Stimulated activated CD4-positive, alpha-beta T cell treated with anti-CD3 and anti-CD28 coated beads, Interleukin-2, amount 100 ng/mL, for 48 hours (primary cell): ENCODE measurements around the gene RHOT1.
"Not testable (repeated sequence)": the region's sequence is repeated elsewhere in the genome, so short reads cannot be mapped to it uniquely, and the experiment has no call there.

Experiments
- DNase-seq, 2 donors: peaks; one replicate each; pipeline ENCODE4 v3.0.0-alpha.2; 2020

RHOT1 gene

DNA sequence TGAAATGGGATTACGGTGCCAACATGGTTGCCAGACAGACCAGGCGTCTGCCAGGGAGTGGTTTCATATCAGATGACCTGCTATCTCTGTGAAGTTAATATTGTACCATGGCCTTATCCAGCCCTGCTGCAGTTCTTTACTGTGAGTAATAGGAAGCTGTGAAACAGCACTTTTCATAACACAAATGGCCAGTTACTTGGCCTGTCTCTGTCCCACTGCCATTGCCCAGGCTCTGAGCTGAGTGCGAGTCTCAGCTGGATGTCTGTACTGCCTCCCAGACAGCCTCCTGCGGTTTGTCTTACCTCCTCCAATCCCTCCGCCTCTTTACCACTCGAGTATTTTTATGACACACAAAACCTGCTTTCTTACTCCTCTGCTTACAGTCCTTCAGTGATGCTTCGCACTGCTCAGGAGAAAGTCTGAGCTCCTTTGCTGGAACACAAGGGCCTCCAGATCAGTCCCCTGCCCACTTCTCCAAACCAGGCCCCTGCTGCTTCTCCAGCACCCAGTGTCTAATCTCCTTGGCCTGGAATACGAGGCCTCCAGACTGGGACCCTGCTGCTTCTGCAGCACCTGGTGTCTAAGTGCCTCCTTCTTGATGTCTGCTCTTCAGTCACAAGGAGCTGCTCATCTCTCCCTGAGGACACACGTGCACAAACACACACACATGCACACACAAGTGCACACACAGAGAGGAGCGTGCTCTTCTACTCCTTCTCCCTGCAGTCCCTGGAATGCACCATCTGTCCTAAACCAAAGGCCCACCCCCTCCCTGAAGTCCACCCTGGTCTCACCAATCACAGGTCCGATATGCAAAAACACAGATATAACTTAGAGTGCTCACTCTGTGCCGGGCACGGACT lies 17.1 kb upstream of the RHOT1 start:
- DNase-seq = no peak

DNA sequence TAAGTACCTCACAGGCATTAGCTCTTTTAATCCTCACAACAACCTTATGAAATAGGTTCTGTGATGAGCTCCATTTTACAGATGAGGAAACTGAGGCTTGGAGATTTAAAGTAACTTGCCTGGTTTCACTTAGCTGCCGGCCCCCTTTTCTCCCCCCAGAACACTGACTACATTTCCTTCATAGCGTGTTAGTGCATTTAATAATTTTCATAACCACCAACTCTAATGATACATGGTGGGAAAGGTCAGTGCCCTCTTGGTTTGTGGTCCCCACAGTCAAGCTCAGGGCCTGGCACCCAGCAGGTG lies 16.5 kb upstream of the RHOT1 start:
- DNase-seq = no peak

DNA sequence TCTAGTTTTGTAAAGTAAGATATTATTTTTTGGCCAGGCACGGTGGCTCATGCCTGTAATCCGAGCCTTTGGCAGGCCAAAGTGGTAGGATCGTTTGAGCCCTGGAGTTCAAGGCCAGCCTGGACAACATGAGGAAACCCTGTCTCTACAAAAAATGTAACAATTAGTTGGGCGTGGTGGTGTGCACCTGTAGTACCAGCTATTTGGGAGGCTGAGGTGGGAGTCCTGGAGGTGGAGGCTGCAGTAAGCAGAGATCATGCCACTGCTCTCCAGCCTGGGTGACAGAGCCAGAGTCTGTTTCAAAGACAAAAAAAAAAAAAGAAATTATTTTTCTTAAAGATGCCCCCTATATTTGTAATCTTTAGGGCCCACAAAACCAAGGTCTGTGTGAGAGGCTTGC lies 16.0 kb upstream of the RHOT1 start:
- no peak for DNase-seq

DNA sequence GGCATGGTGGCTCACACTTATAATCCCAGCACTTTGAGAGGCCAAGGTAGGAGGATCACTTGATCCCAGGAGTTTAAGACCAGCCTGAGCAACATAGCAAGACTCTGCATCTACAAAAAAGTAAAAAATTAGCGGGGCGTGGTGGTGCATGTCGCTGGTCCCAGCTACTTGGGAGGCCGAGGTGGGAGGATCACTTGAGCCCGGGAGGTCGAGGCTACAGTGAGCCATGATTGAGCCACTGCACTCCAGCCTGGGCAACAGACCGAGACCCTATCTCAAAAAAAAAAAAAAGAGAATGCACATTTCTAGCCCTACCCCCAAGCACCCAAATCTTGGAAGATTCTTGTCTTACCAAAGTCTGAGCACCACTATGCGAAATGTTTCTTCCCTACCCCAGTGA lies 15.6 kb upstream of the RHOT1 start:
- DNase-seq = no peak

DNA sequence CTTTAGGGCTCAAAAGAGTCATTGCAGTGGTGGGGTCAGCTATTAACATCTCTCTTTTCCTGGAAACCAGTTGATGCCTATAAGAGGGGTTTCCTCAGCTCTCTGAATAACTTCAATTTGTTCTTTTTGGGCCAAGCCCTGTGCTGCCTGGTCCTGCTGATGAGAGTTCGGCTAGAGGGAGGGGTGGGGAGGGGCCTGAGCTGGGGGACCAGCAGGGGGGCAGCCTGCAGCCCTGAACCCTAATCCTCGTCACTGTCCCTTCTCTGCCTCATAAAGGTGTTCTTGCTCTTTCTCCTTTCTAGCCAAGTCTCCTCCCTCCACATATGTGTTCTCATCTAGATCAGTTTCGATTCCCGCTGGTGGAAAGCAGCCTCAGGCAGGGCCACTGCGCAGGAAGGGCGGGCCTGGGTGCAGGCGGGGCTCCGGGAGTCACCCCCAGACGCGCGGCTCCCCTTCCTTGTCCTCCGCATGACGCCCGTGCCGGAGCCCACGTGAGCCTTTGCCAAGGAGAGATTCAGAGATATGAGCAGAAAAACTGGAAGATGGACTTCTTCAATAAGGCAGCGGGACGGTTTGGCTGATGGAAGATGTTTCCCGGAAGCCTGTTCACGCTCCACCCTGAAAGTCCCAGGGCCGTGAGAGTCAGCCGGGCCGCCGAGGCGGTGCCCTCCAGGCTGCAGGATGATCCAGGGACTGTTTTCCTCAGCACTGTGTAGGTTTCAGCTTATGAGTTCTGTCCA lies 15.0 kb upstream of the RHOT1 start:
- DNase-seq = peak; percentile 68 to 70

DNA sequence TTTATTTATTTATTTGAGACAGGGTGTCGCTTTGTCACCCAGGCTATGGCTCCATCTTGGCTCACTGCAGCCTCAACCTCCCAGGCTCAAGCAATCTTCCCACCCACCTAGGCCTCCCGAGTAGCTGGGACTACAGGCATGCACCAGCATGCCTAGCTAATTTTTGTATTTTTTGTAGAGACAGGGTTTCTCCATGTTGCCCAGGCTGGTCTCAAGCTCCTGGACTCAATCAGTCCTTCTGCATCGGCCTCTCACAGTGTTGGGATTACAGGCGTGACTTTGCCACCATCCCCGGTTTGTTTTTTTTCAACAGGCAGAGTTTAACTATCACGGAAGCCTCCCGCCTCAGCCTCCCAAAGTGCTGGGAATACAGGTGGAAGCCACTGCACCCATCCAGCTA lies 13.8 kb upstream of the RHOT1 start:
- not testable (repeated sequence) for DNase-seq

DNA sequence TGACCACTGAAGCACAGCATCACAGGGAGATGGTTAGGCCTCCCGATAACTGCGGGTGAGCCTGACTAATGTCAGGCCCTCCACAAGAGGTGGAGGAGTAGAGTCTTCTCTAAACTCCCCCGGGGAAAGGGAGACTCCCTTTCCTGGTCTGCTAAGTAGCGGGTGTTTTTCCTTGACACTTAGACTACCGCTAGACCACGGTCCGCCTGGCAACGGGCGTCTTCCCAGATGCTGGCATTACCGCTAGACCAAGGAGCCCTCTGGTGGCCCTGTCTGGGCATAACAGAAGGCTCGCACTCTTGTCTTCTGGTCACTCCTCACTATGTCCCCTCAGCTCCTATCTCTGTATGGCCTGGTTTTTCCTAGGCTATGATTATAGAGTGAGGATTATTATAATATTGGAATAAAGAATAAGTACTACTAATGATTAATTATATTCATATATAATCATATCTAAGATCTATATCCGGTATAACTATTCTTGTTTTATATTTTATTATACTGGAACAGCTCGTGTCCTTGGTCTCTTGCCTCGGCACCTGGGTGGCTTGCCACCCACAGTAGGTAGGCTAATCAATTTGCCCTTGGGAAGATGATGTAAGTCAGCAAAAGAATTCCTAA lies 6.7 kb upstream of the RHOT1 start:
- peak in 1 of 2 donors; percentile 27 for DNase-seq

DNA sequence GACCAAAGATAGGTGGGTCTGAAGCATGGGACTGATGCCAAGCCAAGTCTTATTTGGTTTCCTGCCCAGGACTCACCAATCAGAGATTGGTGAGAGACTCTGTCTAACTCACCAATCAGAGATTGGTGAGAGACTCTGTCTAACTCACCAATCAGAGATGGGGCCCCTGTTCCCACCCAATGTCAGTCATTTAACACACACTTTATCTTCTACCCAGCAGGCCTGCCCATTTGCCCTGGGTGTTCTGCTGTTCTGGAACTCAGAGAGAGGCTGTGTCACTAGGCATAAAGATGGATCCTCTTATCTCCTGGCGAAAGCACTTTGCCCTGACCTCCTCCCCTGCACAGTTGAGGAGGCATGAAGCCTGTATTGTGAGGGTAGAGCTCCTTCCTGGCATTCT lies 5.4 kb upstream of the RHOT1 start:
- DNase-seq = no peak

DNA sequence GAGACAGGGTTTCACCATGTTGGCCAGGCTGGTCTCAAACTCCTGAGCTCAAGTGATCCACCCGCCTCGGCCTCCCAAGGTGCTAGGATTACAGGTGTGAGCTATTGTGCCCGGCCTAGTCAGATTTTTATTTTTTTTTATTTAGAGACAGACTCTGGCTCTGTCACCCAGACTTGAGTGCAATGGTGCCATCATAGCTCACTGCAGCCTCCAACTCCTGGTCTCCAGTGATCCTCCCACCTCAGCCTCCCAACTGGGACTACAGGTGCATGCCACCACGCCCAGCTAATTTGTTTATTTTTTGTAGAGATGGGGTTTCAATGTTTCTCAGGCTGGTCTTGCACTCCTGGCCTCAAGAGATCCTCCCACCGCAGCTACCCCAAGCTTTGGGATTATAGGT lies 2.8 kb upstream of the RHOT1 start:
- DNase-seq = not testable (repeated sequence)

DNA sequence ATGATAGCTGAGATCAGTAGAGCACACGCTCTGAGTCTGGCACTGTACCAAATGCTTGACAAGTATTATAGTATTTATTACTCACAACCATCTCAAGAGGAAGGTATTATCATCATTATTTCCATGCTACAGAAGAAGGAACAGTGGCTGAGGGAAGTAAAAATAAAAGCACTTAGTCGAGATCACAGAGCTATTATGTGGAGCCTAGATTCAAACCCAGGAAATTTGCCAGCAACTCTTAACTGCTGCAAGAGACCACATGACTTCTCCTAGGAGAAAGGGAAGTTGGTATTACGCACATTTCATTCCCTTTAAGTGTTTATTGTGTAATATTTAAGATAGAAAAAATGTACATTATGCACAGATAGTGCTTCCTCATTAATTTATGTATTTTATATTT lies 1.0 kb upstream of the RHOT1 start:
- DNase-seq = no peak

DNA sequence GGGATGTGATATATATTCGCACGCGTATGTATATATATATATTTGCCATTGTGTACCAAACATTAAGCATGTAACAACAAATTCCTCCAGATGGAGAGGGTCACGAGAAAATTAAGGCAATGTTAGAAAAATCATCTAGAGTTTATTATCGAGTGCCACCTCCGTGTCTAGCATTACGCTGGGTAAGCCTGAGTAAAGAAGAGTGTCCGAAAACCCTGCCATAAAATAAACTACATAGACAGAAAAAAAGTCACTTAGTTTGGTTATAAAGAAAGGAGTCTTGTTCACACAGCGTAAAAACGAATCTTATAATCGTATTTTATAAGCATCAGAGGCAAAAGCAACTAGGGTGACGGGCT lies 644 bp upstream of the RHOT1 start:
- DNase-seq = no peak

DNA sequence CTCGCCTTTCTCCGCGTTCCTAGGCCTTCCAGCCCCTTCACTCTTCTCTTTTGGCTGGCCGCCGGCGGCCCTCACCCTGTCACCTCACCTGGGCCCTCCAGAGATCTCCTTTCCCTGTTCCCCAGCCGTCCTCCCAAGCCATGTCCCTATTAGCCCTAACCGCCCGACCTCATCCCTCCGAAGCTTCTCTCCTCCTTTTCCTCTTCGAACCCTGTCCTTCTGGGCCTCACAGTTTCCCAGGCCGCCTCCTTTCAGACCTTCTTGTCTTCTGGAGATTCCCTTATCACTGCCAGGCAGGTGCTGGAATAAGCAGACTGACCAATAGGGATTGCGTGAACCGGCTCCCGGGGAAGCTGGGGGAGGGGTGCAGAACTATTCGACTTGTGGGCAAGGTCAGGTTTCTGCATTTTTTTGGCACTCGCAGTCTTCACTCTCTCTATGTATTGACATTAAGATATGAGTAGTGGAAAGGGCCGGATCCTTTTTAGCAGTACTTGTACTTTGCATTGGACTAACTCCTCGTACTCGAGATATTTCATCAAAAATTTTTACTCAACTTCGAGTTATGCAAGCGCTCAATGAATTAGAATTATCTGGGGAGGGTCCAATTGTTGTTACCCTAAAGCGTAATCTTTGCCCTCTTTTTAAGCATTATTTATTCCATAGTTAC lies 690 bp downstream of the RHOT1 start:
- peak in 1 of 2 donors; percentile 14 for DNase-seq

DNA sequence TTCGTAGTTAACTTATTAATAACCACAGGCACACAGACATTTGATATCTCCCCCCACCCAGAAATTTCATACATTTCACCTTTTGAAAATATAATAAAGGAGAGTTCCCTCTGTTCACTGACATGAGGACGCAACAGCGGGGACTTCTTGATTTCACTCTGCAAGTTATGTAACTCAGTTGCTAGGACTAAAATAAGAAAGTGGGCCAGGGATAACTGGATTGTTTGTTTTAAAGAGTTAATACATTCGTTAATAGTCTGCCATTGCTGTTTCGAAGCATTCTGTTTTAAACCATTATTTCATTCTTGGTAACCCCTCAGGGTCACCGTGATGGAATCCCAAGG lies 1.2 kb downstream of the RHOT1 start:
- DNase-seq = no peak

DNA sequence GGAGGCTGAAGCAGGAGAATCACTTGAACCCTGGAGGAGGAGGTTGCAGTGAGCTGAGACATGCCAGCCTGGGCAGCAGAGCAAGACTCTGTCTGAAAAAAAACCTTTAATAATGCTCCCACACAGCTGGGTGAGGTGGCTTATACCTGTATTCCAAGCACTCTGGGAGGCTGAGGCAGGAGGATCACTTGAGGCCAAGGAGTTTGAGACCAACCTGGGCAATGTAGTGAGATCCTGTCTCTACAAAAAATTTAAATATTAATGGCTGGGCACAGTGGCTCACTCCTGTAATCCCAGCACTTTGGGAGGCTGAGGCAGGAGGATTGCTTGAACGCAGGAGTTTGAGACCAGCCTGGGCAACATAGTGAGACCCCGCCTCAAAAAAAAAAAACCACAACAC lies 2.1 kb downstream of the RHOT1 start:
- DNase-seq = not testable (repeated sequence)

DNA sequence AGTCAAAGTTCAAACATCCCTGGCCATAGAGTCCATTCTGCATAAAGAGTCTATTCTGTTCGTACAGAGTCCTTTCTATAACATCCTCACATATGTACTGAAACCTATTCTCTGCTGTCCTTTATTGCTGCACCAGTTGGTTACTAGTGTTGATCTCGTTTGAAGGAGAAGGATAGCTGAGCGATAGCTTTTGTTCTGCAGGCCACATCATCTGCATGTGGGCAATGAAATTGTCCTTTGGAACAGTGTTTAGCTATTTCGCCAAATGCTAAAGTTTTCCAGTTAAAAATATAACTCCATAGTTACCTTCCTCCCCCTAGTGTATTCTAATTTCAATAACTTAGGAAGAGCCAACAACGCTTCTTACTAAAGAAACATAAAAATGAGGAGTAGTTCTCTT lies 6.0 kb downstream of the RHOT1 start:
- DNase-seq = no peak

DNA sequence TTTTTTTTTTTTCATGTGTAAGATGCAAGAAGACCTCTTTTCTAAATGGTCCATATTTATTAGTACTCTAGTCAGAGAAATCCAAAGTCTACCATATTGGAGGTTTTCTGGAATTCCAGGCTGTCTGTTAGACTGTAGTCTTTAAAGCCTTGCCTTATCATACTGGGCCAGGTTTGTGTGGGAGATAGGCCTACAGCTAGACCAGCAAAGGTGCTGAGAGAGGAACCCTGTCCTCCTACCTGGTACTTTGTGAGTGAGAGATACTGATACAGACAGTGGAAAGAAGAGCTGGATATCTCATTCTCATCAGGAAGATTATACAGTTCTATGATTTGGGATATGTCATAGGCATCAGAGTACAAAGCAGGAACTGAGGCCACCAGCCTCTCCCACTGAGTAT lies 8.1 kb downstream of the RHOT1 start:
- no peak for DNase-seq

DNA sequence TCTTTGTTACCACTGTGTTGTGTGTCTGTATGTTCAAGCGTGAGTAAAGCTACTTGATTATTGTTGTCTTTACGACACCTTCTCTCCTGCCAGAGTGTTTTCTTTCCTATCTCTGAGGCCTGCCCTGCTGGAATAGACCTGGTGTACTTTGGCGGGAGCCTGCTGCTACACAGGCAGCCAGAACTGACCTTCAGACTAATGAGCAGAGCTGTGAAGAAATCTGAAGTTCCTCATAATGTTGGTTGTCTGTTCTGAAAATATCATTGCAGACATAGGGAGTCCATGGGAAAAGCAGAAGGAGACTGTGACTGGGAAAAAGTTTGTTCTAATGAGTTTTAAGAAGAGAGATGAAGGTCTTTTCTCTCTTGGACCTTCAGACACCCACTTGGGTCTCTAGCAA lies 9.8 kb downstream of the RHOT1 start:
- DNase-seq = no peak

DNA sequence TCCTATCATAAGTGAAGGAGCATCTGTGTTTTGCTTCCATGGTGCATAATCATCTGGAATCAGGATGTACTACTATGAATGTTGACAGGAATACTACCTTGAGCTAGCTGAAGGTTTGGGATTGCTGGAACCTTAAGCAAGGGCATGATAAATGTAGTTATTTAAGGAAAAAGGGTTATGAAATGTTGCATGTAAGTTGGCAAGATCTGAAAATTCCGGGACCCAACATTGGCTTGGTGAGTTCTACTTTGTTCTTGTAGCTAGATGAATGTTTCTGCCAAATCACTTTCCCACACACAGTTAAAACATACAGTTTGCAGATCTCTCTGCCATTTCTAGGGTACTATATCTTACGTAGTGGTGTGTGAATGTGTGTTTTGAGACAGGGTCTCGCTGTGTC lies 13.6 kb downstream of the RHOT1 start:
- no peak for DNase-seq

DNA sequence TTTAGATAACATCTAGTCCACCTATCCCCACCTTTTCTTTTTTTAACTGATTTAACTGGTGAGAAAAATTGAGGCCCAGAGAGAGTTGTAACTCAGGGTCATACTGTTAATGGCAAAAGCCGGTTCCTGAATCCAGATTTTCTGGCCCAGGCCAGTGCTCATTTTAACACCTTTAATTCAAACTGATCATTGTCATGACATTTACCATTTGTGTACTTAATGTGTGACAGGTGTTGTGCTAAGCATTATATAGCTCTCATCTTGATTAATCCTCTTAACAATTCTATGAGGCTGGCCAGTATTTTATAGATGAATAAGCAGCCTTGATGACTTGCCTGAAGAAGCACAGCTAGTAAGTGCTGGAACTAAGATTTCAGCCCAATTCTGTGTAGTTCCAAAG lies 14.4 kb downstream of the RHOT1 start:
- no peak for DNase-seq

DNA sequence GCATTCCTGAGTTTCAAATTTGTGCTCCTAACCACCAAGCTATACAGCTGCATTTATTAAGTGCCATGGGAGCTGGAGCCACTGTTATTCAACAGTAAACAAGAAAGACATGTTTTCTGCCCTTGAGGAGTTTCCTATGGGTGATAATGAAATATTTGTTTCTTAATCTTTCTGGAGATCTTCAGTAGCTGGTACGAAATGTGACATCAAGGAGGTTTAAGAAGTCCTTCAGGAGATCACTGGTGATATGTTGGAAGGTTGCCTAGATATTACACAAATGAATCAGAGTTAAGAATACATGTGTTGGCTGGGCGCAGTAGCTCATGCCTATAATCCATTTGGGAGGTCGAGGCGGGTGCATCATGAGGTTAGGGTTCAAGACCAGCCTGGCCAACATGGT lies 14.9 kb downstream of the RHOT1 start:
- DNase-seq = no peak

DNA sequence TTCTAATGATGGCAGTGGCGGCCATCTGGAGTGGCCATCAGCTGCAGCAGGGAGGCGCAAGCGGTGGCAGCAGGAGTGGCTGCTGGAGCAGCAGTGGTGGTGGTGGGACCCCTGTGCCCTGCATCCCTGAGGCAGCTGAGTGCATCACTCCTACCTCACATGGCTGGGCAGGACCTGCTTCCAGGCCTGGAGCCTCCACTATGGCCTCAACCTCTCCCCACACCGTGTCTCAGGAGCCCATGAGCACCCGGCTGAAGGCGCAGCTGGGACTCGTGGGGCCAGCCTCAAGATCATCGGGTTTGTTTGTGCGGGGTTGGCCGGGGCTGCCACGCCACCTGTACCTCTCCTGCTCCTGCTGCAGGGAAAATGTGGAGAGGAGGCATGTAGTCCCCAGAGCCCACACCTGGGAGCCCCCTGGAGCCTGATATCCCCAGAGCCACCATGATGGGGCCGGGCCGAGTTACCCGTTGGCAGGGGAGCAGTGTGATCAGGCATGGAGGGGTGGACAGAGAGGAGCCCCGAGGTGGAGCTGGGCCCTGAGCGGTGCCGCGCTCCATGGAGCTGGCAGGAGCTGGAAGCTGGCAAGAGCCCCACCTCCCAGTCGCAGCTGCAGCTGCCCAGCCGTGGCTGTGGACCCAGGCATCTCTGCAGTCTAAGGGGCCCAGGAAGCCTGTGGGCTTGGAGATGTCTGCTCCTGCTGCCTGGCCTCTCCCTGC lies 16.7 kb downstream of the RHOT1 start:
- DNase-seq = no peak

DNA sequence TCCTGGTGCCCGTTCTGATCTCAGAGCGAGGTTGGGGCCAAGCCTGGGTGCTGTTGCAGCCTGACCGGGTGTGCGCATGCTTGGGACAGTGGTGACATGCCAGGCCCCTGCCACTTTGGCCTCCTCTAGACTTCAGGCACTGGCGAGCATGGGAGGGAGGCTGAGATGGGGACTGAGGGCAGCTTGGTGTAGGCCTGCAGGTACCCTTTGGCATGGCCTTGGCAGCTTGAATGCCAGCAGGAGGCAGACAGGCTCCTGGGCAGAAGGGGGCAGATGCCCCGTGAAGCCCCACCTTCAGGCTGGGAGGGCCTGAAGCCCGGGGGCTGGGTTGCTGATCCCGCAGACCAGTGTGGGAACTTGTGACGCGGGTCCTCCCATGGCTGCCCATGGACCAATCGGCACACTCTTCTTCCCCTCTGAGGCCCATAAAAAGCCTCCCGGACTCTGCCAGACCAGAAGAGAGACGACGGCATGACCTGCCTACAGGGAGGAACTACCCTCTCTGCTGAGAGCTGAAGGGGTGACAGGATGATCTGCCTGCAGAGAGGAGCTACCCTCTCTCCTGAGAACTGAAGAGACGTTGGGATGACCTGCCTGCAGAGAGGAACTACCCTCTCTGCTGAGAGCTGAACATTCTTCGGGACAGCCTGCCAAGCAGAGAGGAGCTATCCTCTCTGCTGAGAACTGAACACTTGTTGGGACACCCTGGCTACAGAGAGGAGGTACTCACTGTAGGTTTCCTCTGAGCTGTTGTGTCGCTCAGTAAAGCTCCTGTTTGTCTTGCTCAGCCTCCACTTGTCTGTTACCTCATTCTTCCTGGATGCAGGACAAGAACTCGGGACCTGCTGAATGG lies 17.5 kb downstream of the RHOT1 start:
- no peak for DNase-seq
